ENCODE measurements around the gene PXDN.
A peak's percentile ranks its signal among the peaks of the same experiment; 100 is the strongest.
"Not testable (repeated sequence)": the region's sequence is repeated elsewhere in the genome, so short reads cannot be mapped to it uniquely, and the experiment has no call there.

PXDN gene, protein sequence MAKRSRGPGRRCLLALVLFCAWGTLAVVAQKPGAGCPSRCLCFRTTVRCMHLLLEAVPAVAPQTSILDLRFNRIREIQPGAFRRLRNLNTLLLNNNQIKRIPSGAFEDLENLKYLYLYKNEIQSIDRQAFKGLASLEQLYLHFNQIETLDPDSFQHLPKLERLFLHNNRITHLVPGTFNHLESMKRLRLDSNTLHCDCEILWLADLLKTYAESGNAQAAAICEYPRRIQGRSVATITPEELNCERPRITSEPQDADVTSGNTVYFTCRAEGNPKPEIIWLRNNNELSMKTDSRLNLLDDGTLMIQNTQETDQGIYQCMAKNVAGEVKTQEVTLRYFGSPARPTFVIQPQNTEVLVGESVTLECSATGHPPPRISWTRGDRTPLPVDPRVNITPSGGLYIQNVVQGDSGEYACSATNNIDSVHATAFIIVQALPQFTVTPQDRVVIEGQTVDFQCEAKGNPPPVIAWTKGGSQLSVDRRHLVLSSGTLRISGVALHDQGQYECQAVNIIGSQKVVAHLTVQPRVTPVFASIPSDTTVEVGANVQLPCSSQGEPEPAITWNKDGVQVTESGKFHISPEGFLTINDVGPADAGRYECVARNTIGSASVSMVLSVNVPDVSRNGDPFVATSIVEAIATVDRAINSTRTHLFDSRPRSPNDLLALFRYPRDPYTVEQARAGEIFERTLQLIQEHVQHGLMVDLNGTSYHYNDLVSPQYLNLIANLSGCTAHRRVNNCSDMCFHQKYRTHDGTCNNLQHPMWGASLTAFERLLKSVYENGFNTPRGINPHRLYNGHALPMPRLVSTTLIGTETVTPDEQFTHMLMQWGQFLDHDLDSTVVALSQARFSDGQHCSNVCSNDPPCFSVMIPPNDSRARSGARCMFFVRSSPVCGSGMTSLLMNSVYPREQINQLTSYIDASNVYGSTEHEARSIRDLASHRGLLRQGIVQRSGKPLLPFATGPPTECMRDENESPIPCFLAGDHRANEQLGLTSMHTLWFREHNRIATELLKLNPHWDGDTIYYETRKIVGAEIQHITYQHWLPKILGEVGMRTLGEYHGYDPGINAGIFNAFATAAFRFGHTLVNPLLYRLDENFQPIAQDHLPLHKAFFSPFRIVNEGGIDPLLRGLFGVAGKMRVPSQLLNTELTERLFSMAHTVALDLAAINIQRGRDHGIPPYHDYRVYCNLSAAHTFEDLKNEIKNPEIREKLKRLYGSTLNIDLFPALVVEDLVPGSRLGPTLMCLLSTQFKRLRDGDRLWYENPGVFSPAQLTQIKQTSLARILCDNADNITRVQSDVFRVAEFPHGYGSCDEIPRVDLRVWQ (N-terminal part only)

DNA sequence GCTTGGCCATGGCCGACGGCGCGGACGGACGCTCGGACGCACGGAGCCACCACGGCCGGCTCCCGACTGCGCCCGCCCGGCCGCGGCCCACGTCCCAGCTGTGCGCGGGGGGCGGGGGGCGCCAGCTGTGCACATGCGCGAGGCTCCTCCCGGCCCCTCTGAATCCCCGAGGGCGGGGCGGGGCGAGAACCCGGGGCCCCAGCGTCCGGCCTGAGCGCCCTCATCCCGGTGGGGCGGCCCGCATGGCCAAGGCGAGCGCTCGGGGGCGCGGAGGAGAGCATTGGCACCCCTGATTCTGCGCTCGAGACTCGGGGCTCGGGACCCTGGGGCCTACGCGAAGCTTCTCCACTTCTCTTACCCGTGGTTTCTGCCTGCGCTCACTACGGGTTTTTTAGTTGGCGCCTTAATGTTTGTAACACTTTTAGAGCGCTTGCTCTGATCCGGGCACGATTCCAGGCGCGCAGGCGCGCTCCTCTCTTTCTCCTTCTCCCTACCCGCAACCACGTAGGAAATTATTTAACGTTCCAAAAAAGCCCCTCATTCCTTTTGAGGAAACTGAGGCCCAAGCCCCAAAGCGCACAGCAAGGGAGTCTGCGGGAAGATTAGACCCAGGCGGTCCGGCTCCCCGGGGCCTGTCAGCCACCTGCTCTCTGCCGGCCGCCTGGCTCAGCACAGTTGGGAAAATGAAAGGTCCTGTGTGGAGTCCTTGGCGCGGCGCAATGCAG, at the start of gene PXDN:
TSS of gene PXDN (minus strand) at position 70 of the 725 bp plus-strand sequence. CDS start at position 10, 60 bp downstream.
- DNase-seq: peak; percentile 66

DNA sequence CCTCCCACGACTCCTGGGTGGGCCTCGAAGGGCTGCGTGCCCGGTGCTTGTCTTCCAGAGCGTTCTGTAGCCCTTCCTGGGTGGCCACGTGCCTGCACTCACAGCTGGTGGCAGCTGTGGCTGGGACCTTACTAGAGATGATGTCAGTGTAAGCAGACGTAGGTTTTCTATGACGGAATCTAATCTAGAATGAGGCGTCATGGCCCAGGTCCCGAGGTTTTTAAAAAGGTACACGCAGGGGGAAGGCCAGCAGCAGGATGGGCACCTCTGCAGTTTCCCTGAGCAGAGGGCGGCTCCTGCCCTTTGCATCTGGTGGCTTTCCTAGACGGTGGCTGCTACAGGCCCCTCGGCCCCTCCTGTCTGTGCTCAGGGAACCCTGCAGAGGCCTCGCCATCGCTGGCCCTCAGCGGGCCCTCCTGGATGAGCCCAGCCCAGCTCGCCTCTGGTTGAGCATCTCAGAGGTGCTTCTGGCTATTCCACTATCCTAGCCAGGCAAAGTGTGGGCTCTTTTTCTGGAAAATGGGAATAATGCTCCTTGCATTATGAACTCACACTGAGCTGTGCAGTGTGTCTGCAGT, 49.6 kb upstream of the PXDN start:
- DNase-seq: no peak

DNA sequence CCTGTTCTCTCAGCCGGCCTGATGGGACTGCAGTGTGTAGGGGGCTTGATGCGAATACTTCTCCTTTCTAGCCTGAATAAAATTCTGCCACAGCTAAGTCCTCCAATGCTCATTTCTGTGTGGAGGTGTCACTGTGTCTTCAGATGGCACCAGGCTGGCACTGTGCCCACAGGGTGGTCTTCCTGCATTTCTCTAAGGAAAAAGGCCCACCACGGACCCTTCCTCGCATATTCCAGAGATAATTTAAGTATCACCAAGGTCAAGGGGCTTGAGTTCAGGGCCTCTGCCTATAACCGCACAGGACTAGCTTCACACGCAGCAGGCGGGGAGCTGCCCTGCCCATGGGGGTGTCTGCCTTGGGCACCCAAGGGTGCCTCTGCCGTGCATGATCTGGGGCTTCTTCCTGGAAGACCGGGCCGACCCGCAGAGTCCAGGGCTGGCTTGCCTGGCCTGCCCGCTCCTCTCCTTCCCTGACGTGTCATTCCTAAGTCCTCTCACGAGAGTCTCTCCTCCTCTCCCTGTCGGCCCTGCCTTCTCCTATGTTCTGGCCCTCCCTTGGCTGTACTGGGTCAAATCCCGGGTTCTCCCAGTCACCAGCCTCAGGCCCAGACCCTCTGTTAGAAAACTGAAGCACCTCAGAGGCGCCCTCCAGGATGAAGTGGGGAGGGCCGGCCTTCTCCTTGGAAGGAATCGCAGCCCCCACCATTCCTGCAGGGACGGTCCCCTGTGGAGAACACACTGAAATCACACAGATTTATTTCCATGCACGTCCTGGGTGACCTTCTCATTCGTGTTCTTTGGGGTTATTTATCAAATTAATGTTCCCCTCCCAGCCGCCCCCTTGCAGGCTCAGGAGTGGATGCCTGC, 48.9 kb upstream of the PXDN start:
- DNase-seq: no peak

DNA sequence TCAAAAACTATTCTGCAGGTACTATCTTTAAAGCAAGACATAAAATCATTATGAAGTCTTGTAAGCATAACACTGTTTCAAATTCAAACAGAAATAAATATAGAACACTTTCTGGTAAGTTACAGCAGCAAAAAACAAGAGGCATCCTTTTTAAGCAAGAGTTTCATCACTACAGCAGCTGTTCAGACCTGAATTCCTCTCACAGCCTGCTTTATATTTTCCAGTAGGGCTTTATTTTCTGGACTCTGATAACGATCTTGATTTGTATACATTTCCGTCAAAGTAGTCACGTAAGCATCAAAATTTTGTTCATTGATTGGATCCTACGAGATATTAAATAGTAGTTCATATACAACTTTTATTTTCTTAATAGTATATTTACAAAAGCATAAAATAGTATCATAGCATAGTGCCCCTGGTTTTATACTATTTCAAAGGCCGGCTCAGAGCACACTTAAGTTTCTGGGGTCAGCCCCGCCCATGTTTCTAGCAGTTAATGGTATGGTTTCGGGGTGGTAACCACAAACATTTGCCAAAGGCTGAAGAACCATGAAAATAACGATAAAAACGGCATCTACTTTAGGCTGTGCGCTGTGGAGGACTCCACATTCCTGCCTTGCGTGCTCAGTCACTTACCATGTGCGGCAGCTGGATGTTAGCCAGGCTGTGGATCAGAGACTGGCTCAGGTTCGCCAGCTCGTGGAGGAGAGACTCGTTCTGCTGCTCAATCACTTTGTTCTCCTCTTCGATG, 47.5 kb upstream of the PXDN start:
- DNase-seq: no peak

DNA sequence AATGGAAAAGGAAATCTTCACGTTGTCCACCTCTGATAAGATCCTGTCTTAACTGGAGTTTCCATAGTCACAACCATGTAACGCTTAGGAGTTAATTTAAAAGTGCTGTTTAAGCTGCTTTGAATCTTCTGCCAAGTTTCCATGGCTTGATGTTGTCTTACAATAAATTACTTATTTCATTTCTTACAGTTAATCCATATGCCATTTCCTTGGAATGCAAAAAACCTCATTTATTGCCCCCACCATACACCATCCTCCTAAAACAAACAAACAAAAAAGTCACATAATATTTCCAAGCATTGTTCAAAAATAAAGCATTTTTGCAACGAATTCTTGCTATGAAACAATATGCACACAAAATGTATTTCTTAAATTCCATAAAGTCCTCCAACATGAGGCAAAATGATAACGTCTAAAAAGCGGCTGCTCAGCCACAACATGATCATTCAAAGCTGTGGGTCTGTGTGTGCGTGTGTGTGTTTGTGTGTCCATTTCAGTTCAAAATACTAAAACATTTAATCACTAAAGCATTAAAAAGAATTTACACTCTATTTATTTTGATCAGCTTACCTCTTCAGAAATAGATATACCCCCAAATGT, 46.8 kb upstream of the PXDN start:
- DNase-seq: no peak

DNA sequence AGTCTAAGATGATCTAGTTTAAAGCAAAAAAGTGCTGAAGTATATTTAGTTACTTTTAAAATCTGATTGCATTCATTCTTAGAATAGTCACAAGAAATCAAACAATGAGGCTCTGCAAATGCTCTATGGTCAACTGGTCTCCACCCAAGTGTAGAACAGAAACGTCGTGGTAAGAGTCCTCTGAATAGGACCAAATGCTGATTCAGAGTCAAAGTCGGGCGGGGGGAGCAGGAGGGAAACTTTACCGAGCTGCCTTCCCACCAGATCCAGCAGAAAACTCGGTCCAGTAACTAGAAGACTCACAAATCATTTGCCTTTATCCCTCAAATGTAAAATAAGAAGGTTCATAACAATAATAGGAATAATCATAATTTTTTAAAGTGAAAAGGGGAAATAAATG, 46.2 kb upstream of the PXDN start:
- DNase-seq: no peak

DNA sequence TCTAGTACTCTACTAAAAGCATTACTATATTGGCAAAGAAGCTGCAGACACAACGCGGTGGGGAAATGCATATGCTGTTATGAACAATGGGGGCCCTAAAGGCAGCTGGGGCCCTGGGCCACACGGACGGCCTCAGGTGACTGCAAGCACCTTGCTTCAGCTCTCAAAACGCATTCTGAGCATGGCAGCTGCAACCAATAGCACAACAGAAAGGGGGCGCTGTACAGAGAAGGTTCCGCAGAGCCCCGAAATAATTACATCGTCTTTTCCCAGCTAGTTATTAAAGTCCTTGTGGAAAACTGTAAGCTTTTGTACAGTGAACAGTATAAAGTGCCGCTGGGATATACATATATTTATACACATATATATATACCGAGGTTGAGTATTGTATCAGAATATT, 45.3 kb upstream of the PXDN start:
- DNase-seq: no peak

DNA sequence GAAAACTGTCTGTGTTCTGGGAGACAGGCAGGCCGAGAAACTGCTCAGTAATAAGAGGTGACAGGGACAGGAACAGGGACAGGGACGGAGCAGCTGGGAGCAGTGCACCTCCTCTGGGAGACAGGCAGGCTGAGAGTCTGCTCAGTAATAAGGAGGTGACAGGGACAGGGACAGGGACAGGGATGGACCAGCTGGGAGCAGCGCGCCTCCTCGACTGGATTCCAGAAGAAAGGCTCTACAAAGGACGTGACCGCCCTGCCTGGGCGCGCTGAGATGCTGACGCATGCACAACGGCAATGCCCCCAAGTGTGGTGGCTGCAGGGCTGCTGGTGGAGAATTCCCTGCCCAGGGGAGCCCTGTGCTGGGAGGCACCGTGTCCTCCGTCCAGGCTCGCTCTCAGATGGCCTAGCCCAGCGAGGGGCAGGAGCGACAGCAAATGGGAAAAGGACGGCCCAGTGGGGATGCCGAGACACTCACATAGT, 44.2 kb upstream of the PXDN start:
- DNase-seq: no peak

DNA sequence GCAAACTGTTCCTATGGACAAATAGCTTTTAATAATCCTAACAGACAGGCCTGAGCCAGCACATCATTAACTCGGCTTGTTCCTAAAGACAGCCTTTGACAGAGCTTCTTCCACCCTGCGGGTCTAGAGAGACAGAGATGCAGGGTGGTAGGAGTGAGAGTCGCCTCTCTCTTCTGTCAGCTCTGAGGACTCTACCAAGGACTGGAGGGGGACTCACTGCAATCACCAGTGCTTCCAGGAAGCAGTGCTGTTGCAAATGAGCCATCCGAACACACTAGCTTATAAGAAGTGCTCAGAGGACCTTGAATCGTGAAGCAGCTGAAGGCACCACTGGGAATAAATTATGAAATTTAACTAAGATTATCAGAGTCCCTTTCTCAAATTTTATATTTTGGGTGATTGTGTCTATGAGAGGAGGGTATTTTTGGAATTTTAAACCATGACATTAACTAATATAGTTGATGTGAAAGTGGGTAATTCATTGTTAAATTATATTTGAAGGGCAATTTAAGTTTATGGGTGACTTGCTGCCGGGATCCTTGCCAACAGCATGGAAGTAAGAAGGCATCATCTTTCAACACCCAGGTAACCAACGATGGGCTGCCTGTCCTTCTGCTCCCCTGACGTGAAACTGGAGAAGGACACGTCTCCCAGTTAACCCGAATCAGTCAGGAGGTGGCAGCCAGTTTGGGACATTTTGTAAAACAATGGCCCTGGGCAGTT, 43.6 kb upstream of the PXDN start:
- peak; percentile 54 for DNase-seq

DNA sequence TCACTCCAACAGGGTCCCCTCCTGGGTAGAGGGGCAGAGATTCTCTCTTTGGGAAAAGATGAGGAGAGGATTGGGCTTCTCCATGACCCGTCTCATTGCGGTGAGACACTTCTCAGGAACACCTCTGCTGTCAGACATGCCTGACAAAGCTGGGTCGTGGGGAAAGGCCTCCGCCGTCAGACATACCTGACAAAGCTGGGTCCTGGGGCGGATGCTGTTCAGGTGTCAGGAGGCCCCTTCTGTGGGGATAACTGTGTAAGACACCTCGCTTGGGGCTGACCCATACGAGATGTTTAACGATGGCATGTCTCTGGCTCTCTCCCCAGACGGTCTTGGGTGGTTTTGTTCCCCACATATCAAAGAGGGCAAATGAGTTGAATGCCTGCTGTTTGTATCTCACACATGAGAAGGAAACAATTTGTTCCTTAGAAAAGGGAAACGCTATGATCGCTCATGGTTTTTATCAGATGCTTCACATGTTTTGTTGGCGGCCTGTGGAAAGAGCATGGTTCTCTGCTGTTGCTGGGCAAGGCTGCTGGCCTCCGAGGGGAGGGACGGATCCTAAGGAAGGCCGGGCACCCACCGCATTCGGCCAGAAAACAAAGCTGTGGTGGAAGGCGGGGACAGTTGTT, 40.8 kb upstream of the PXDN start:
- DNase-seq: no peak

DNA sequence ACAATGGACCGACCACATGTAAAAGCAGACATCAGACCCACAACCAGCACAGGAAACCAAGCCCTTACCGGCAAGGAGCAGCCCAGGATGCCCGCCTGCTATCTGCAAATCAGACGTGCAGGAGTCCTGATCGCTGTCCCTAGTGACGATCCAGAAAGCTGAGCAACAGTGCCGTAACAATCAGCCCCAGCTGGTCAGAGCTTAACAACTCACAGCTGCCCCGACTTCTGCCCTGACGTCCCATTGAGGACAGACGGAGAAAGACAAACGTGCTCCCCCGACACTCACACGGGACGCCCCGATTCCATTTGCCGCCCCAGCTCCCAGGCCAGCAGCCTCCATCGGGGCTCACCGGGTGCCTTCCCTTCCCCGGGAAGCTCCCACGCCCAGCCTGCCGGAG, 39.8 kb upstream of the PXDN start:
- DNase-seq: no peak

DNA sequence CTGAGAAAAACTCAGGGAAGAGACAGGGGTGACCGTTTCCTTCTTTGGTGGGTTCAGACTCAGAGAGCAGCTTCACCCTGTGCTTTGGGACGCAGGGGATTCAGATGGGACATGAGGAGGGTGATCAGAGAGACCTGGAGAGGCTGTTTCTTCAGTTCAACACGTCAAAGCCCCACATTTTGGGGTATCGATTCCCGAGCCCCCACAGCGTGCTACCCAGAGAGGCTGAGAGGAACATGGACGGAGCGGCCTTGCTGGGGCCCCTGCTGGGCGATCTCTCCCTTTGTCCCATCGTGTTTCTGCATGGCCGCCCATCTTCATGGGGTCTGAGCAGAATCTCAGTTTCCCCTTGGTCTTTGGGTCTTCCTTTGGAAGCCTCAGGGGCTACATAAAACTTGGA, 38.2 kb upstream of the PXDN start:
- no peak for DNase-seq

DNA sequence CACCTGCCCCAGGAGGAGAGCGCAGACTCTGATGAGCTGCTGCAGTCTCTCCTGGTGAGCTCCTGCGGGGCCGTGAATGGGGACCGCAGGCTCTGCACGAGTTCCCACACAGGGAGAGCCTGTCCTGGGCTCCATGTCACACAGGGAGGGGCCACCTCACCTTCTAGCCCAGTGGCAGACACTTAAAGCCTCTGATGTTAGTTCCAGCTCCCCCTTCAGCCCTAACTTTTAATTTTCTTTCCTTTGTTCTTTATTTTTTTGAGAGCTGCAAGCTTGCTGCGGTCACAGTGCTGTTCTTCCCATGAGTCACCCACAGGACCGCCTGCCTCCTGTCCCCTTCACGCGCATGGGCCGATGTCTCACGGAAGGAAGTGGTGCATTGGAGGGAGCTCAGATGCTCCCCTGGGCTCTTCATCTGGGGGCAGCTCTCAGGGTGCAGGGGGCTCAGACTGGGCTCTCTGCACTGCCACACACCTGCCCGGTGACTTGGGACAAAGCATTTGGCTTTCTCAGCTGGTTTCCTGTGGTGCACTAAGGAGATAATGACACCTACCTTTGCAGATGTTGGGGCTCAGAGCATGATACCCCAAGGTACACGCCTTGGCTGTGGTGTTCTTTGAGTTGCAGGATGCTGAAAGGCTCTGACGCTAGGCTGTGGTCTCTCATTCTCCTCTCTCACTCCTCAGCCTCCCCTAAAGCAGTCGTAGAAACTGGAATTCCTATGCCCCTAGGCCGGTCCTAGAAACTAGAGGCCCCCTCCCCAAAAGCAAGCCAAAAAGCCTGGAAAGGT, 37.2 kb upstream of the PXDN start:
- no peak for DNase-seq

DNA sequence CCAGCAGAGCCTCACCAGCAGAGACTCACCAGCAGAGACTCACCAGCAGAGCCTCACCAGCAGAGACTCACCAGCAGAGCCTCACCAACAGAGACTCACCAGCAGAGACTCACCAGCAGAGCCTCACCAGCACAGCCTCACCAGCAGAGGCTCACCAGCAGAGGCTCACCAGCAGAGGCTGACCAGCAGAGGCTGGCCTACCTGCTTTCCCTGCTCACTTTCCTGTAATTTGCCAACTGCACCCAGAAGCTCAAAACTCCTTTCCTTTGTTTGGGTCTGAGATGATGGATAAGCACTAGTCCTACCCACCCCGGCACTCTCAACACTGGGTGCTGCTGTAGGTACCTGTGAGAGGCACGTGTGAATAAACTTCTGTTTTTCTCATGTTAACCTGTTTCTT, 36.4 kb upstream of the PXDN start:
- DNase-seq: no peak

DNA sequence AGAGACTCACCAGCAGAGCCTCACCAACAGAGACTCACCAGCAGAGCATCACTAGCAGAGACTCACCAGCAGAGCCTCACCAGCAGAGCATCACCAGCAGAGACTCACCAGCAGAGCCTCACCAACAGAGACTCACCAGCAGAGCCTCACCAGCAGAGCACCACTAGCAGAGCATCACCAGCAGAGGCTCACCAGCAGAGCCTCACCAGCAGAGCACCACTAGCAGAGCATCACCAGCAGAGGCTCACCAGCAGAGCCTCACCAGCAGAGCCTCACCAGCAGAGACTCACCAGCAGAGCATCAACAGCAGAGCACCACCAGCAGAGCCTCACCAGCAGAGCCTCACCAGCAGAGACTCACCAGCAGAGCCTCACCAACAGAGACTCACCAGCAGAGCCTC, 35.7 kb upstream of the PXDN start:
- not testable (repeated sequence) for DNase-seq

DNA sequence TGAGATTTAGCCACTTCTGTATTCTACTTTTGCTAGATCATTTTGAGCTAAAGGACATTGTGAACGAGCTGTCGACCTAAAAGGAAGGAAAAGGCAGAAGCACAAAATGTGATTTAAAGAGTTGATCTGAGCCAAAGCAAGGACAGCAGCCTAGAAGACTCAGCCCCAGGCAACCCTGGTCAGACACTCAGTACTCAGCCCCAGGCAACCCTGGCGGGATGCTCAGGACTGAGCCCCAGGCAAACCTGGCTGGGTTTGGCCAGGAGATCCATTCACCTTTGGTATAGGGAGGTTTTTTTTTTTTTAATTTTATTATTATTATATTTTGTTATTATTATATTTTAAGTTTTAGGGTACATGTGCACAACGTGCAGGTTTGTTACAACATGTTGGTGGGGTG, 34.3 kb upstream of the PXDN start:
- no peak for DNase-seq

DNA sequence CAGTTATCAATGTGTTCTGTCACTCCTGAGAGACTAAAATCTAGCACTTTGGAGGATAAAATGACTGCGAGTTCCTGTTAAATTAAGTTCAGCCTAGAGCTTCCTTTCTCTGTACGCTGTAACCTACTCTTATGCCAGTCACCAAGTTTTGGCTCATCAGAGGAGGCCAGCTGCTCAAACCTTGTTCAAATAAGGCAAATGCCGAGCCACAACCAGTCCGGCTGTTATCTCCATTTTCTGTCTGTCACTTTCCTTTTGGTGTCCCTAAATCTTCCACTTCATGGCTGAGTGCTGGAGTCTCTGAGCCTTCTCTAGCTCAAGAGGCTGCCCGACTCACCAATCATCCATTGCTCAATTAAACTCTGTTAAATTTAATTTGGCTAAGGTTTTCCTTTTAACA, 33.5 kb upstream of the PXDN start:
- no peak for DNase-seq

DNA sequence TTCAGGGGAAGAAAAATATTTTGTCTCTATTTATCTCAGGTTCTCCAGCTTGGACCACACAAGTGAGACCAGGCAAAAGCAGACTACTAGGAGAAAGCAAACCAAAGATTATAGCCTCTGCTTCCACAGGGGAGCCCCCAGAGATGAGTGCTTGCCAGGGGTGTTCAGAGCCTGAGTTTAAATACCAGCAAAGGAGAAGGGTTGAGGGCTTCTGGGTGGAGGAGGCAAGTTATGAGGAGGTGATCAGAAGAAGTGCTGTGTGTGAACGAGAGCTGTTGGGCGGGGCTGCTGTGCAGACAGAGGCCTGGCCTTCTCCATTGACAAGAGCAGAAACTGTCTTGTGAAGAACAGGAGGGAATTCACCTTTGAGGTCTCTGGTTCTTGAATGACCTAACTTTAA, 32.8 kb upstream of the PXDN start:
- no peak for DNase-seq

All from NCI-H345 (cell line).